ENCODE measurements around the gene MYT1.
A peak's percentile ranks its signal among the peaks of the same experiment; 100 is the strongest.

Gene MYT1

DNA sequence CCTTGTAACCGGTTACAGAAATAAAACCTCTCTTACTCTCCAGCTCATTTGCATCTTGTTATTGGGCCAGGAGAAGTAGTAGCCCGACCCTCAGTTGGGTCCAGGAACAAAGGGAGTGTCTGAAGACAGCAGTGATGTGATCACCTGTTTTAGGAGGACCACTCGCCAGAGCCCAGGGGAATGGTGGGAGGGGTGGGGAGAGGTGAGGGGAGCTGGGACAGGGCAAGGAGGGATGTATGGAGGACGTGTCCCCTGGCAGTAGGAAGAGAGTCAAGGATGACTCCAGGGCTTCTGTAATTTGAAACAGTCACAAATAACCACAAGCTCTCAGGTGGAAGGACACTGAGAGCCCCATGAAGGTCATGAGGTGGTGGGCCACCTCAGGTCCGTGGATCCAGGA, 89.9 kb downstream of the MYT1 start:
- H3K27ac ChIP-seq (ENCODE audit: low read length), result no peak overlapping the region
- H2AFZ ChIP-seq (ENCODE audit: low read length), result no peak overlapping the region
- no peaks in the 10 kb centered on the region for H3K9me2 ChIP-seq (replicated peaks; ENCODE audit: insufficient read depth, low read length)
- no peak overlapping the region for H3K4me3 ChIP-seq (ENCODE audit: low read length)
- H3K4me1 ChIP-seq (ENCODE audit: low read length), result peaks cover 5% of the 10 kb centered on the region
- H3K79me2 ChIP-seq (ENCODE audit: low read length), result peaks cover 32% of the 10 kb centered on the region
- no peaks in the 10 kb centered on the region for H3F3A ChIP-seq (ENCODE audit: insufficient read depth, low read length)
- H3K27me3 ChIP-seq (replicated peaks; ENCODE audit: insufficient read depth, low read length), result peaks cover 28% of the 10 kb centered on the region
- H3K9ac ChIP-seq (ENCODE audit: low read length), result no peak overlapping the region
- H3K9me3 ChIP-seq (replicated peaks; ENCODE audit: insufficient read depth, low read length), result no peaks in the 10 kb centered on the region
- no peak overlapping the region for H3K4me2 ChIP-seq (ENCODE audit: low read depth, low read length)
- TF ChIP-seq EZH2phosphoT487 (IDR thresholded peaks at IDR 0.05; ENCODE audit: low read length) (no peak), EZH2 (optimal IDR thresholded peaks at IDR 0.05; ENCODE audit: low read depth, low read length) (no peak)
- TF ChIP-seq, protein P1, sequence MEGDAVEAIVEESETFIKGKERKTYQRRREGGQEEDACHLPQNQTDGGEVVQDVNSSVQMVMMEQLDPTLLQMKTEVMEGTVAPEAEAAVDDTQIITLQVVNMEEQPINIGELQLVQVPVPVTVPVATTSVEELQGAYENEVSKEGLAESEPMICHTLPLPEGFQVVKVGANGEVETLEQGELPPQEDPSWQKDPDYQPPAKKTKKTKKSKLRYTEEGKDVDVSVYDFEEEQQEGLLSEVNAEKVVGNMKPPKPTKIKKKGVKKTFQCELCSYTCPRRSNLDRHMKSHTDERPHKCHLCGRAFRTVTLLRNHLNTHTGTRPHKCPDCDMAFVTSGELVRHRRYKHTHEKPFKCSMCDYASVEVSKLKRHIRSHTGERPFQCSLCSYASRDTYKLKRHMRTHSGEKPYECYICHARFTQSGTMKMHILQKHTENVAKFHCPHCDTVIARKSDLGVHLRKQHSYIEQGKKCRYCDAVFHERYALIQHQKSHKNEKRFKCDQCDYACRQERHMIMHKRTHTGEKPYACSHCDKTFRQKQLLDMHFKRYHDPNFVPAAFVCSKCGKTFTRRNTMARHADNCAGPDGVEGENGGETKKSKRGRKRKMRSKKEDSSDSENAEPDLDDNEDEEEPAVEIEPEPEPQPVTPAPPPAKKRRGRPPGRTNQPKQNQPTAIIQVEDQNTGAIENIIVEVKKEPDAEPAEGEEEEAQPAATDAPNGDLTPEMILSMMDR (IDR thresholded peaks at IDR 0.05; ENCODE audit: low read length), result no peak
- no peaks in the 10 kb centered on the region for H3K36me3 ChIP-seq (replicated peaks; ENCODE audit: insufficient read depth, low read length)
- DNase-seq, result no peak
- no peaks in the 10 kb centered on the region for H4K20me1 ChIP-seq (ENCODE audit: insufficient read depth, low read length)

DNA sequence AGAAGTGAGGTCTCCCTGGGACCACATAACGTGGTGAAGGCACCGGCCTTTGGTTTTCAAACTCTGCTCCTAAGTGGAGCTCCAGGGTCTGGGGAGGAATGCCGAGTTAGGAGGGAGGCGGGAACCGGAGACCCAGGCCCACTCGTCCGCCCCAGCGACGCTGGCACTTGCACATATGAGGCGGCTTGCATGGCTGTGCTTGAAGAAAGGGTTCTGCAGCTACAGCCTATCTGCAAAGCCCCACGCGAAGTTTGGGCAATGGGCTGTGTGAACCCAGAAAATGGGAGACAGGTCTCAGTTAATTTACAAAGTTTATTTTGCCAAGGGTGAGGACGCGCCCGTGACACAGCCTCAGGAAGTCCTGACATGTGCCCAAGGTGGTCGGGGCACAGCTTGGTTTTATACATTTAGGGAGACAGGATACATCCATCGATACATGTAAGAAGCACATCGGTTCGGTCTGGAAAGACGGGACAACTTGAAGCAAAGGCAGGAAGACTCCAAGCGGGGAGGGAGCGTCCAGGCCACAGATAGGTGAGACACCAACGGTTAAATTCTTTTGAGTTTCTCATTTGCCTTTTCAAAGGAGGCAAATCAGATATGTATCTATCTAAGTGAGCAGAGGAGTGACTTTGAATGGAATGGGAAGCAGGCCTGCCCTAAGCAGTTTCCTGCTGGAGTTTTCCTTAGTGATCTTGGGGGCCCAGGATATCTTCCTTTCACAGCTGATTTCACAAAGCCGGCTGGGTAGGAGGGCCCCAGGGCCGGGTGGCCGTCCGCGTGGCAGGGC, 90.5 kb downstream of the MYT1 start:
- Histone ChIP-seq H3K9me2 (replicated peaks; ENCODE audit: insufficient read depth, low read length) (no peaks in the 10 kb centered on the region), H4K20me1 (ENCODE audit: insufficient read depth, low read length) (no peaks in the 10 kb centered on the region), H2AFZ (ENCODE audit: low read length) (peak overlapping the region; percentile 97), H3K9ac (ENCODE audit: low read length) (peak overlapping the region; percentile 54; the same call in 1 of the 2 replicates), H3K9me3 (replicated peaks; ENCODE audit: insufficient read depth, low read length) (no peaks in the 10 kb centered on the region), H3K4me3 (ENCODE audit: low read length) (peak overlapping the region; percentile 72), H3K79me2 (ENCODE audit: low read length) (peaks cover 32% of the 10 kb centered on the region), H3K4me1 (ENCODE audit: low read length) (peaks cover 5% of the 10 kb centered on the region), H3K27me3 (replicated peaks; ENCODE audit: insufficient read depth, low read length) (peaks cover 22% of the 10 kb centered on the region), H3K27ac (ENCODE audit: low read length) (no peak overlapping the region), H3F3A (ENCODE audit: insufficient read depth, low read length) (no peaks in the 10 kb centered on the region), H3K4me2 (ENCODE audit: low read depth, low read length) (peak overlapping the region; percentile 96), H3K36me3 (replicated peaks; ENCODE audit: insufficient read depth, low read length) (no peaks in the 10 kb centered on the region)
- DNase-seq, result no peak
- no peak for TF ChIP-seq EZH2phosphoT487 (IDR thresholded peaks at IDR 0.05; ENCODE audit: low read length)
- no peak for TF ChIP-seq EZH2 (optimal IDR thresholded peaks at IDR 0.05; ENCODE audit: low read depth, low read length)
- TF ChIP-seq, protein P1 (IDR thresholded peaks at IDR 0.05; ENCODE audit: low read length), result no peak

DNA sequence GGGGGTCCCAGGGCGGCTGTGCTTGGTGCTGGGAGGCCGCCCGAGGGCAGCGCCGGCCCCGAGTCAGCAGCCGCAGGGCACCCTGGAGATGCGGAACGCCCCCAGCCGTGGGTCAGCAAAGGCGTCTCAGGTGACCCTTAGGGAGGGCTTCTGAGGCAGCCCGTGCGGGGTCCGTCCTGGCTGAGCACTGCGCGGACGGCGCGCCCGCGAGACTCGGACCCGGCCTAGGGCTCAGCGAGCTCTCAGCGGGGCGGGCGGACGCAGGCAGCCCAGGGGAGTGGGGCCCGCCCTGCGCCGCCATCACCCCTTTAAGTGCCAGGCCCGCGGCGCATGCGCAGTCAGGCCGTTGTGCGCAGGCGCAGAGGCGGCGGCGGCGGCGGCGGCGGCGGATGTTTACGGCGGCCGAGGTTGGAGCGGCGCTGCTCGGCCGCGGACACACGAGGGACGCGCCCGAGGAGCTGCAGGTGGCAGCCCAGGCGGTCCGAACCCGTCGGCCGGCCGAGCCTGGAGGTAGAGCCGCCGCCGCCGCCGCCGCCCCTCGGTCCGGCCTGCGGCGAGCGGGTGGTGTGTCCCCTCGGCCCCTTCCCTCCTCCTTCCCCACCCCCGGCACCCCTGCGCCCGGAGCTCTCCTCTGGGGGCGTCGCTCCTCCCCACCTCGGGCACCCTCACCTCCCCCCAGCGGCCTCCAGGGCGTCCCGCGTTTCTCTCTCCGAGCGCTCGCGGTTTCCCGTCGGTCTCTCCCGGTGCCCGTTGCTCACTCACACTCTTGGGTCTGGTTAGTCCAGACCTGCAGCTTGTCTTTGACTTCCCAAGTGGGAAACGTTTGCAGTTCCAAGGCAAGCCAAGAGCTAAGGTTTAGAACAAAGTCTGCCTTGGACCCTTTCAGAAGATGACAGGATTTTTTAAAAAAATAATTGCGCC, 91.4 kb downstream of the MYT1 start, which contains the start of gene PCMTD2:
Gene PCMTD2, plus strand, starts transcription at position 388 of the 921 bp plus-strand sequence. CDS start 4,218 bp downstream, outside the sequence.
- Histone ChIP-seq H4K20me1 (ENCODE audit: insufficient read depth, low read length) (no peaks in the 10 kb centered on the region), H3K36me3 (replicated peaks; ENCODE audit: insufficient read depth, low read length) (no peaks in the 10 kb centered on the region), H3K4me2 (ENCODE audit: low read depth, low read length) (peak within 1 kb of the TSS; percentile 96), H3K27me3 (replicated peaks; ENCODE audit: insufficient read depth, low read length) (peaks cover 13% of the 10 kb centered on the region), H3K9me2 (replicated peaks; ENCODE audit: insufficient read depth, low read length) (no peaks in the 10 kb centered on the region), H3K9ac (ENCODE audit: low read length) (peak within 1 kb of the TSS; percentile 71), H3K9me3 (replicated peaks; ENCODE audit: insufficient read depth, low read length) (no peaks in the 10 kb centered on the region), H3K4me3 (ENCODE audit: low read length) (peak within 1 kb of the TSS; percentile 88), H3K27ac (ENCODE audit: low read length) (peak within 1 kb of the TSS; percentile 46; the same call in 1 of the 2 replicates), H2AFZ (ENCODE audit: low read length) (peak within 1 kb of the TSS; percentile 97), H3K79me2 (ENCODE audit: low read length) (peaks cover 32% of the 10 kb centered on the region), H3K4me1 (ENCODE audit: low read length) (peaks cover 5% of the 10 kb centered on the region), H3F3A (ENCODE audit: insufficient read depth, low read length) (no peaks in the 10 kb centered on the region)
- peak; percentile 90 for DNase-seq
- TF ChIP-seq, protein P1 (IDR thresholded peaks at IDR 0.05; ENCODE audit: low read length), result peak; percentile 13; the same call in 1 of the 2 replicates
- no peak for TF ChIP-seq EZH2 (optimal IDR thresholded peaks at IDR 0.05; ENCODE audit: low read depth, low read length)
